NCI-H1417 (cell line): Measurements from ENCODE around the gene NOC4L.
A peak's percentile ranks its signal among the peaks of the same experiment; 100 is the strongest.

ENCODE experiments used
- DNase-seq, 3 experiments: peaks; one replicate each; lab custom pipeline; 2025; lab: John Stamatoyannopoulos, UW

NOC4L gene

DNA sequence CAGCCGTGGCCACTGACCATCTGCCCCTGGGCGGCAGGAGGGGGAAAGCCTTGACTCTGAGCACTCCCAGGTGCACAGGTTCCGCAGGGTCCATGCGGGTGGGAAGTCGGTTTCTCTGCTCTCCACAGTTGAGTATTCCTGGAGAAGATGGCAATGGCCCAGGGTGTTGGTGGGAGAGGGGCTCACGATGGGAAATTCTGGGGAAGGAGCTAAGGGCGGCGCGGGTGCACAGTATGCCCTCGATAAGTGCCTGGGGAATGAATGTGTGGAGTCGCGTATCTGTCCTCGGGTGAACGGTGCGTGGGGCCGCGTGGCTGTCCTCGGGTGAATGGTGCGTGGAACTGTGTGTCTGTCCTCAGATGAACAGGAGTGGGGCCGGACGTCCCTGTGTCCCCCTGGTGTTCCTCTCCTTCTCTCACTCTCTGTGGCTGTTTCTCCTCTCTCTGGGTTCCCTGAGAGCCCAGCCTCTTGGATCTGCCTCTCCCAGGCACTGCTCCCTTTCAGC is 38.0 kb downstream of the NOC4L start:
- DNase-seq = no peak

DNA sequence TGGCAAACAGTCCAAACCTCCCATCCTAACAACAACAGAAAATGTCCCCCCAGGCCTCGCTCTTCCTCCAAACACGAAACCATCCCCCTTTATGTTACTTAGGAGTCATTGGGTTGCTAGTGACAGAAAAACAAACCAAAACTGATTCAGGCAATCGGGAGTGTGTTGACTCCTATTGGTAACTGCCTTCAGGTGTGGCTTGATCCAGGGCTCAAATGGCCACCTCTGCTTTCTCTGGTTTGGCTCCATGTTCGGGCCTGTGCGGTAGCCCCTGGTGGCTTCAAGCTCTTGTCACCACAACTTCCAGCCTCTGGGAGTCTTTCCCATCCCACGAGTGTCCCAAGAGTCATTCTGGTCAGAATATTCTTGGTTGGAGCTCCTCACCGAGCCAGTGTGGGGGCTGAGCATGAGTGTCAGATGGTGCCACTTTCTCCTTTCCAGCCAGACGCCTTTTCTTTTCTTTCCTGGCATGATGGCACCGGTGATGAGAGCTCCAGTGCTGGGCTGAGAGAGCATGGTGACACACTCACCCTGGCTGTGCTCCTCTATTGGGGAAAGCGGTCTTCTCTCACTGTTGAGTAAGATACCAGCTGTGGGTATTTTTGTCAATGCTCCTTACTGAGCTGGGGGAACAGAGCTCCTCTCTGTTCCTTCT is 38.6 kb downstream of the NOC4L start:
- no peak for DNase-seq

DNA sequence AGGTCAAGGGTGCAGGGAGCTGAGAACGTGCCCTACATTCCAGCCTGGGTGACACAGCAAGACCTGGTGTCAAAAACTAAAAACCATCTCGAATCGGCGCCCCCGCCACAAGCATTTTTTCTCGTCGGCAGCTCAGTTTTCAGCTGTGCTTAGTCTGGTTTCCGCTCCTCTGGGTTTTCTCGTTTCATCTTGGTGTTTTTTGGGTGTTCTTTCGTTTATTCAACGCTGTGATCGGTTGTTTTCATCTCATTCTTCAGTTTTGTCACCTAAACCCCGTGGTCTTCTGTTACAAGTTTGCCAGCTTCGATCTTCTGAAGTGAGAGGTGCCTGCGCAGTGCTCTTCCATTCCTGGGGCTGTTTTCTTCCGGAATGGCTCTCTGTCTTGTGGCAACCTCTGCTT is 41.4 kb downstream of the NOC4L start:
- no peak for DNase-seq

DNA sequence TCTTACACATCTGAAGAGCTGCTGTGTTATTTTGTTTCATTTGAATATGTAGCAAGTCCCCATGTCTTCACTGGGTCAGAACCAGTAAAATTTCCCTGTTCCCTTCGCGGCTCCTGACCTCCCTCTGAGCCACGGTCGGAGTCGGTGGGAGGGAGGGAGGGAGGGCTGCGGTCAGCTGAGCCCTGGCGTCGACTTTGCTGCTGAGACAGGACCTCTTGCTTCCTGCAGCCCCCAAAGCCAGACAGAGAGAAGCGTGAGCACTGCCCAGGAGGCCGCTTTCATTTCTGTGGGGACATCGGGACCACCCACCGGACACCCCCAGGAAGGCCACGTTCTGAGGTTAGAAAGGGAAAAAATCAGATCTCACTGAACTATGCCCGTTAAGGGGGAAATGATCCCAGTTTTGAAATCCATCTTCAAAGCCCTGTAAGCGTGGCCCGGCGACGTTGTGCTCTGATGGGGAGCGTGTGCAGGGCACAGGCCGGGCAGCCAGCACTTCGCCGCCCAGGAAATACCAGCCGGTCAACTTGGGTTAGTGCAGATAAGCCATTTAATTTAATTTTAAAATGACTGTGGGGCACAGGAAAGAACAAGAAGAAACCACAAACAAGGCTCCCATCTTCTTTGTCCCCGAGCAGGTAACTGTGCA is 42.1 kb downstream of the NOC4L start:
- DNase-seq = no peak

DNA sequence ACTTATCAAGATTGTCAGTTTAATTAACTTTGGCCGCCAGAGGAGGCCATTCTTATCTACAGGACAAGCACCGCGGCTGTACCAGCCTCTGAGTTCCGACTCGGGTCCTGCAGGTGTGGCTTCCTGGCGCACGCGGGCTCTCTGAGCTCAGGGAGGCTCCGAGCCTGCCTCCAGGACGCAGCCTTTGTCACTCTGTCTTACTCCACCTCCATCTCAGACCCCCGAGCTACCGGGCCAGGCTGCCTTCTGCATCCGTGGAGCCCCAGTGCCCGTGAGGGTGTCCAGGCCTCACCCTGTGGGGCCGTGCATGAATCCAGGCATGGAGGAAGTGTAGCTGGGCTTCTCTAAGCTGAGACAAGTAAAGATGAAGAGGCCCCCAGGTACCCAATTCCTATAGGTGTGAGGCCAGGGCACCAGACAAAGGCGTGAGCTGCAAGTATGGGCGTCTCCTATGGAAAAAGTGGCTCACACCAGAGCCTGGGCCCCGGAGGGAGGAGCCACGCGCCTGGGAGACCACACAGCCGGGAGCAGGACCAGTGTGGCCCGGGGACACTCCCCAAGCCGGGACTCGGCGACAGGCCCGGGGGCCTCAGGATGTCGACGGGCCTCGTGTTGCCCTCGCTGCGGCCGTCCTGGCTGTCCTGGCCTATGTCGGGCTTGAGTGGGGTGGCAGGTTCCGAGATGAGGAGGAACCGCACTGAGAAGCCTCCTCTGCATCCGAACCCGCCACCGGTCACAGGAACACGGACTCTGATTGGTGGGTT is 42.8 kb downstream of the NOC4L start:
- no peak for DNase-seq

DNA sequence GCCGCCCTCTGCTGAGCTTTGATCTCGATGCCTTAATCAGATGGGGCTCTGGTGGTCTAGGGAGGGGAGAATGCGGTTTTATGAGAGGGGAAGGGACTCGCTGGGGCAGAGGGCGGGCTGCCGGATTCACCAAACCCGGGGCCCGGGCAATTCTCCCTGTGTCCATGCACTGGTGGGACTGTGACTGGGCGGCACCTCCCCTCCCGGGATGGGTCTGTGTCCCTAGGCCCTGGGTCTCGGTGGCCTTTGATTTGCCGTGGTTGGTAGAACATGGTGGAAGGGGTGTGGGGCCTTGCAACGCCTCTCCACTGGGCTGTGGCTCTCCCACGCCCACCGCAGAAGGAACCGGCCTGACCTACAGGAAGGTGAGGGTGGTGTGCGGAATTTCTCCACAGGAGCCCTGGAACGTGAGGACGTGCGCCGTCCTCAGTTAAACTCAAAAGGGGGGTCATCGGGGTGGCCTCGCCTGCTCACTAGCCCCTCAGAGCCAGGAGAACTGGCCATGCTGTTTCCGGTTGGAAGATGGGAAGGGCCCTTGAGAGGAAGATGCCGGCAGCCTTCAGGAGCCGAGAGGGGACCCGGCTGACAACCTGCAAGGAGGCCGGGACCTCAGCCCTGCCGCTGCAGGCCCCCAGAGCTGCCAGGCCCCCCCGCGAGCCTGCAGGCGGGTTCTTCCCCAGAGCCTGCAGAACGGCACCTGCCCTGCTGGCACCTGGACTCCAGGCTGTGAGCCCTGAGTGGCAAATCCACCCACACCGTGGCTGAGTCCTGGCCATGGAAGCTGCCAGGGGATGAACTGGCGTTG is 43.6 kb downstream of the NOC4L start:
- DNase-seq = no peak

DNA sequence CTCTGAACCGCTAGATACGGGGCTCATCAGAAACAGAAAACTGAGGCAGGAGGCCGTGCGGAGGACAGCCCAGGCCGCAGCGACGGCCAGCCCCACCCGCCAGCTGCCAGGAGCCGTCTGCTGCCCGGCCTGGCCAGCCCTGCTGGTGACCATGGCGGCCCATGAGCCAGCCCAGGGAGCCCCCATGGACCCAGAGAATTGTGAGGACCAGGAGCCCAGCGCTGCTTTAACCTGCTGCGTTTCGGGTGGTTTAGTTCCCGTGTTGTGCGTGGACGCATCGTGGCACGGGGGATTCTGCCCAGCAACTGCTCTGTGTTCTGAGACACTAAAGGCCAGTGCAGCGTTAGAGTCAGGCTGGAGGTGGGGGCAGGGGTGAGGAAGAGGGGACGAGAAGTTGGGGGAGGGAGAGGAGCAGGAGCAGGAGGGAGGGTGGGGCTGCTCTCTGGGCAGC is 44.2 kb downstream of the NOC4L start:
- DNase-seq = no peak

DNA sequence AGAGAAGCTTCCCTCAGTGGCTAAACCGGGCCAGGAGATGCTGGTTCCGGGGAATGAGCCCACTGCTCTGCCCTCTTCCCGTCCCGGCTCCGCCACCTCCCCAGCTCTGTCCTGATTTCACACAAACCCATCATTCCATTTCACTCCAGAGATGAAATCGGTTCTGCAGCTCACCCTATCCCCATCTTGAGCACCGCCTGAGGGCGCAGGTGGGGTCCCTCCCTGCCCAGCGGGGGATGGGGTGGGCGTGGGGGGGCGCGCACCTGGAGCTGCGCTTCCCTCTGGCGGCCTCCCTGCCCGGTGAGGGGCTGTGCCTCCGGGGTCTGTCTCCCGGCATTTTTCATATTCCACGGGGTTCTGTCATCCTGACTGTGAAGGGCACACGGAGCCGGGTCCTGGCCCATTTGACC is 44.7 kb downstream of the NOC4L start:
- peak in 1 of 3 experiments; percentile 65 for DNase-seq

DNA sequence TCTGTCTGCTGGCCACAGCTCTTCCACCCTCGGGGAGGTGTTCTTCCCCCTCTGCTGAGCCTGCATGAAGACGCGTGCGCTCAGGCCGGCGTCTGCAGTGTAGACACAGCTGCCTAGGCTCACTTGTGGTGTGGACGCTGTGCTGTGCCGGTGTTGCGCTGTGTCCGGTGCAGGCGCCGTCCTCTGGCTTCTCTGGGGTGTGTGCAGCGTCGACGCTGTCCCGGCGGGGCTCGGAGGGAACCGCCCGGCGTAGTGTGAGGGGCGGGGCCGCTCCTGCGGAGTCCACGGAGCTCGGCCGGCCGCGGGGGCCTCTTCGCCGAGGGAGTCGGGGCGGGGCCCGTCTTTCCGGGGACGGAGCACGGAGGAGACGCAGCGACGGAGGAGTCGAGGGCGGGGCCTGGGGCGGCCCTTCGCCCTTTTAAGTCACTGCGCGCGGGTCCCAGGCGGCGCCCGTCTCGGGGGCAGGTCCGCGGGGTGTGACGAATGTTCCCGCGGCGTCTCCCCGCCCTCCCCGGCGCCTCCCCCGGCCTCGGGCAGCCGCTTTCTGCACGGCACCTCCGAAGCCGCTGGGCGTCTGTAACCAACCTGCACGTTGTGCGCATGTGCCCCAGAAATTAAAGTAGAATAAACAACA is 45.2 kb downstream of the NOC4L start:
- peak; percentile 85 to 94 (median 86) for DNase-seq

DNA sequence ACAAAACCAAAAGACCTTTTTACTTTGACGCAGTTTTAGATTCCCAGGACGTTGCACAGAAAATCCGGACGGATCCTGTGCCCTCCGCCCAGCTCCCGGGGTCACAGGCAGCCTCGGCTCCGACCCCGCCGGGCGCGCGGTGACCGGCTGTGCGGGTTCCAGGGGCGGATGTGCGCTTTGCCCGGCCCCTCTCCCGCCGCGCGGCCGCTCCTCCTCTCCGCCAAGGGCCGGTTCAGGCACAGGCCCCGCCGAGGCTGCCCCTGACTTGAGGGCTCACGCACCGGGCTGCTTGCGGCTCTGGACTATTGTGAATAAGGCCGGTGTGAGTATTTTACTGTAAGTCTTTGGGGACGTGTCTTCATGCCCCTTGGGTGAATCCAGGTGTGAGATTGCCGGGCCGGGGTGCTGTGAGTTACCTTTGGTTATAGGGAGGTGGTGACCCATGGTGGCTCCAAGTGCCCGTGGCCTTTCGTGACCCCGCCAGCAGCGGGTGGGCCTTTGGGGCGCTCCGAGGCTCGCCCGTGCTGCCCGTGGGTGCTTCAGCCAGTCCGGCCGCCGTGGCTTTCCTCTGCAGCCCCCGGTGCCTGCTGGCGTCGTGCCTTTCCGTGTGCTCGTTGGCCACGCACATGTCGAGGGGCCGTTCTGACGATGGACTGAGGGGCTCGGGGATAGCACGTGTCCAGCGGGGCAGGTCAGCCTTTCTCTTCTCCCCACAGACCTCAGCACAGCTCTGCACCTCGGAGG is 45.9 kb downstream of the NOC4L start:
- DNase-seq = peak in 1 of 3 experiments; percentile 74

DNA sequence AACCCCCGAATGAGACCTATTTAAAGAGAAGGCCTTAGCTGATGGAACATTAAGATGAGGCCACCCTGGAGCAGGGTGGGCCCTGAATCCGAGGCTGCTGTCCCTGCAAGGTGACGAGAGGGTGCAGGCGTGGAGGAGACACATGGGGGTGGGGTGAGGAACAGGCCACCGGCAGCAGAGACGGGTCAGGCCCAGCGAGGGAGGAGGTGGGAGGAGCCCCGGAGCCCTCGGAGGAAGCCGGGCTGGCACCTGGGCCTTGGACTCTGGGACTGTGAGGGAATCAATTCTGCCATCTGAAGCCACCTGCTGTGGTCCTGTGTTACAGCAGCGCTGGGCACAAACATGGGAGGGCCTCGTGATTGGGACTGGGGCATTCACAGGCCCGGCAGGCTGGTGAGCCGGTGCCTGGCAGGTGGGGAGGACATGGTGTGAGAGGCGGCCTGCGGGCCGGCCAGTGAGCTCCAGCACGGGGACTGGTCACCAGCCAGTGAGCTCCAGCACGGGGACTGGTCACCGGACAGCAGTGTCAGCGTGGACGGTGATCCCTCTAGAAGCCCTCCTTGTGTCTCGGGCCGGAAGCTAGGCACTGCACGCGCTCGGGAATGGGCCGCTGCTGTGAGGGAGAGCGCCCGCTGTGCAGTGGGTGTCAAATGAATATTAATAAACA is 46.7 kb downstream of the NOC4L start:
- DNase-seq = no peak

DNA sequence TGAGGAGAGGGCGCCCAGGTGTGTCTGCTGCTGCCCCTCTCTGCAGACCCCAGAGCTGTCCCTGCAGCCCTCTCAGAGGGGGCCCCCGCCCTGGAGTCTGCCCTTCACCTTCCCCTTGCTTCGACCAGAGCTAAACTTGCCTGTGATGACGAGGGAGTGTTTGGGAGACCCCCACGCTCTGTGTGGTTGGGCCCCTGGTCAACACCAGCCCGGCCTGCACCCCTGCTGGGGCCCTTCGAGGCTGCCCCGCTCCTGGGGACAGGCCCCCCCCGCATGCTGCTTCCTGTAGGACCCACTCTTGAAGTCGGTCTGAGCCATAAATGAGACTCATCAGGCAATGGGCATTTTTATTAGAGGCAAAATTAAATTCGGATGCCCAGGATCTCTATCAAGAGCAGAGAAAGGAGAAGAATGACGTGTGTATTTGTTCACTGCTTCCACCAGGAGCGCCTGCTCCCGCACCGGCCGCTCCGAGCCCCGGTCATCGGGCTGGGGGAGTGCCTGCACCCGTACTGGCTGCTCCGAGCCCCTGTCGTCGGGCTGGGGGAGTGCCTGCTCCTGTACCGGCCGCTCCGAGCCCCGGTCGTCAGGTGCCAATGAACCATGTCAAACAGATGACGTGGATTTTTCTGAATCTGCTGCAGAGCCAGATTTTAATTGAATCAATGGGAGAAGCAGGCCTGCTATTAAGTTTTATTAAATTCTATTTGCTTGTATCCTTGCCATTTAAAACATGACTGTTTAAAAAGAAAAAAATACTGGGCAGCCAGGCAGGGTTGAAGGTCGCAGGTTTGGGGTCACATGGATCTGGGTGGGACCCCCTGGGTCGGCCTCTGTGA is 47.7 kb downstream of the NOC4L start:
- DNase-seq = no peak

DNA sequence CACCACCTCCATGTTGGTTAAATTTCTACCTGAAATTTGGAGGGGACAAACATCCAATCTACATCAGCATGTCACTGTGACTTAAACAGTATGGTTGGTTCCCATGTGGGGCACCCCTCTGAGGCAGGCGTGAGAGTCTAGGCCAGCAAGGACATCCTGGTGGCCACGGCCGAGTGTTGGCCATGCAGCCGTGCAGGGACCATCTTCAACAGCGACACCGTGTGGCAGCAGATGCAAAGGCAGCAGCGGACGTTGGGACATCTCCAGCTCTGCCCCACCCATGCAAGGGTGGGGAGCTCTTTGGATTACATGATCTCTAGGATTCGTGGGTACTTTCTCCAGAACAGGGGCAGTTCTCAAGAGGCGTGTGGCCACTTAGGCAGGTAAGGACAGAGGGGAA is 49.8 kb downstream of the NOC4L start:
- DNase-seq = no peak

DNA sequence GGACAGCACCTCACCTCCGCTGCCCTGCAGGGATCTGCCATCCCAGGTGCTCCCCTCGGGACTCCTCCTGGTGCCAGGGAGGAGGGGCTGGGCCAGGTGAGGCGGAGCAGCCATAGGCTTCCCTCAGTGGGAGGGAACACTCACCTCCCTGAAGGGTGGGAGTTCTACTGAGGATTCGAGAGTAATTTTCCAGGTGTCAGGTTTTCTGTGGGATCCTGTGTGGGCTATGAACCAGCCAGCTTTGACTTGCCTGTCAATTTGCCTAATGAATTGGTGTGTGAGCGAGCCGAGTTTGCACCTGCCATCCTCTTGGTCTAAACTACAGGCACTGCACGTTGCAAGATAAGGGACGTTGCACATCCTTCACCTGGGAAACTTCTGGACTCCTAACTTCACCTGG is 50.3 kb downstream of the NOC4L start:
- DNase-seq = peak in 1 of 3 experiments; percentile 55

DNA sequence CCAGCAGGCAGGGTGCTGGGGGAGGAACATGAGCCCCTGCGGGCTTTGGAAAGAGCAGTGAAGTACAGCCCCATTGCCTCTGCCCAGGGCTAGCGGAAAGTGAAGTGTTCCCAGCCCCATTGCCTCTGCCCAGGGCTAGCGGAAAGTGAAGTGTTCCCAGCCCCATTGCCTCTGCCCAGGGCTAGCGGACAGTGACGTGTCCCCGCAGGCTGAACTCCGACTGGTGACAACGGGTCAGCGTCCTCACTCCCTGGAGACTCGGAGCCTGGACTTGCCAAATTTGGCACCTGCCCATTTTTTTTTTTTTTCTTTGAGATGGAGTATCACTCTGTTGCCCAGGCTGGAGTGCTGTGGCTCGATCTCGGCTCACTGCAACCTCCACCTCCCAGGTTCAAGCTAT is 51.0 kb downstream of the NOC4L start:
- DNase-seq = peak in 1 of 3 experiments; percentile 30

DNA sequence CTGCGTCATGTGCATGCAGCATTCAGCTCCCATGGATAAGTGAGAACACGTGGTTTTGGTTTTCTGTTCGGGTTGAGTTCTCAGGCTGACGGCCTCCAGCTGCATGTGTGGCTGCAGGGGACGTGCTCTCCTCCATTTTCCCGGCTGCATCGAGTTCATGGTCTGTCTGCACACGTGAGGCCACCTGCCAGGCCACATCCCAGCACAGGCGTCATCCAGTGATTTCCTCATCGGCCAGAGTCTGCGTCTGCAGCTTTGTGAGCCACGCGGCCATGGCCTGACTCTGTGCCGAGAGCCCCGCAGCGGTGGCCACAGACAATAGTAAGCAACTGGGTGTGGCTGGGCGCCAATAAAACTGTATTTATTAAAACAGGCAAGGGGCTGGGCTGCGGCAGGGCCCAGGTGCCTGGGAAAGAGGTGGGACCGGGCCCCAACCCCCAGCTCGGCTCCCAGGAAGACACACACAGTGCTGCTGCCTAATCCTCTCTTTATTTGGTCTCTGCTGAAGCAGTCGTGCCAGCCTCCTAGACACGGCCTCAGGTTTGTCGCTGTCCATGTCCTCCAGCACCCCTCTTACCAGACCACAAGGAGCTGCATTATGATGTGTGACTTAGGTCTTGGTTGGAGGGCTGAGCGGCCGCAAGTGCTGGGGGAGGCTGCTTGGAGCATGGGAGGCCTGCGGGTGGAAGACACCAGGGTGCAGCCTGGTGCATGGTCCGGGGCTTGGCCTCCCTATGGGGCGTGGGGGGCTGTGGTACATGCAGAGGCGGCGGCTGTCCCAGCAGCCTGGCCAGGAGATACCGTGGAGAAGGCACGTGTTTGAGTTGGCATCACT is 52.0 kb downstream of the NOC4L start:
- DNase-seq = peak; percentile 50 to 90 (median 78)

DNA sequence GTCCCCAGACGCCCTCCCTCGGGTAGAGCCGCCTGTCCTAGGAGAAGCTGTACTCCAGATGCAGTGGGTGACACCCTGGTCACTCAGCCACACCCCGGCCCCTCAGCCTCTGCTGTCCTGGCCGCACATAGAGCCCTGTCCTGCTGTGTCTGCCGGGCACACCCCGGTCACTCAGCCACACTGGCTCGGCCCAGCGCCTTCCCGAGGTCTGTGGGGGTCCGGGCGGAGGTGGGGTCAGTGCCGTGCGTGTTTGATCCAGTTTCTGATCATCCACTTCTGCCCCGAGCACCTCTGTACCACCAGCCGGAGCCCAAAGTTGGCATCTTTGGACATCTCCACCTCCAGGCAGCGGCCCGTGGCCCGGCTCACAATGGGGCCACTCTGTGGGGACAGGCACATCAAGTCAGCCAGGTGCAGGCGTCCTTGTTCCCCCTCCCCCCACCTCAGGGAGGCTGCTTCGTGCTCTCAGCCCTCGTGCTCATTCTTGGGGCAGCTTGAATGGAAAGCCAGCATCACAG is 52.7 kb downstream of the NOC4L start:
- no peak for DNase-seq
